HUES6 (cell line): ENCODE results near the gene MED22.
"Not testable (repeated sequence)": the region's sequence is repeated elsewhere in the genome, so short reads cannot be mapped to it uniquely, and the experiment has no call there.

ENCODE experiments used
- H3K27ac ChIP-seq: 2 replicates; pipeline ENCODE4 v1.7.0; 2013; ENCODE audit warnings: low read depth, mild to moderate bottlenecking, low read length, inconsistent platforms
- H3K27me3 ChIP-seq: 2 replicates; pipeline ENCODE4 v1.6.1; 2013; ENCODE audit warnings: low read length; ENCODE audit not compliant: control insufficient read depth, insufficient read depth
- H3K36me3 ChIP-seq: 2 replicates; pipeline ENCODE4 v1.6.1; 2013; ENCODE audit warnings: low read length; ENCODE audit not compliant: control insufficient read depth, insufficient read depth
- H3K4me1 ChIP-seq: 2 replicates; pipeline ENCODE4 v1.6.1; 2013; ENCODE audit warnings: low read length; ENCODE audit not compliant: control insufficient read depth, insufficient read depth
- H3K4me3 ChIP-seq: 2 replicates; pipeline ENCODE4 v1.5.1; 2013; ENCODE audit warnings: low read depth, low read length
- H3K9ac ChIP-seq: one replicate; pipeline ENCODE4 v1.6.1; 2013; ENCODE audit warnings: mild to moderate bottlenecking, low read length
- H3K9me3 ChIP-seq: 2 replicates; pipeline ENCODE4 v1.6.1; 2013; ENCODE audit warnings: low read depth, low read length; ENCODE audit not compliant: control insufficient read depth, insufficient read depth

Gene MED22

DNA sequence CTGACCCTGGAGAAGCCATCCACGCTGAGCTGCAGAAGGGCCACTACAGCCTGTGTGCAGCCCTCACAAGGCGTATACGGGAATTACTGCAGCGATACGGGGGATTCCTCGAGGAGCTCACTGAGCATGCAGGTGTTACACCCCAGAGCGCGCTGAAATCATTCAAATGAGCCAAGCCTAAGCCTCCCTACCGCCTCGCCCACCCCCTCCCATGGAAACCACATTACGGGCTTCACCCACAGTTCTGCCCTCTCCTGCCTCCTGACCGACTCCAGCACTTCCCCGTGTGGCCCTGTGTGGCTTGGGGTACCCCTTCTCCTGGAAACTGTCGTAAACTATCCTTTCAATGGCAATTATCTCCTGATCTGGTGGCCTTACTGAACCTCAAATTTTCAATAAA, 25.2 kb downstream of the MED22 start:
- Histone ChIP-seq H3K4me1 (no peaks in the 10 kb centered on the region), H3K27me3 (no peaks in the 10 kb centered on the region), H3K9me3 (peaks cover 14% of the 10 kb centered on the region), H3K27ac (no peak overlapping the region), H3K4me3 (no peak overlapping the region), H3K36me3 (no peaks in the 10 kb centered on the region), H3K9ac (no peak overlapping the region)

DNA sequence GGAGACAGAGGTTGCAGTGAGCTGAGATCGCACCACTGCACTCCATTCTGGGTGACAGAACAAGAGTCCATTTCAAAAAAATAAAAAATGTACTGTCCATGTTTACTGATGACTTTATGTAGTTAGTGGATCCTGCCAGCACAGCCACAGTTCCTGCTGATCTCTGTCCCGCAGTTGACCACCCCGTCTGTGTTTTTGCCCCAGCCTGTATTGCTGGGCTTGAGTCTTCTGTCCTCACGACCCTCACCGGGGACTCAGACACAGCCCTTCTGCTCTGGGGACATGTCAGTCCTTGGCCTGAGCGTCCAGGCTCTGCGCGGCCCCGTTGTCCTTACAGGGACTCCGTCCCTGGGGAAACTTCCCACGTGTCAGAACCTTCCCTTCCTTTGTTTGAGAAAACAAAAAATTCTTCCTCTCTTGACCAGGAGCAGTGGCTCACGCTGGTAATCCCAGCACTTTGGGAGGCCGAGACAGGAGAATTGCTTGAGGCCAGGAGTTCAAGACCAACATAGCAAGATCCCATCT, 26.5 kb downstream of the MED22 start:
- Histone ChIP-seq H3K27ac (no peak overlapping the region), H3K9me3 (peaks cover 14% of the 10 kb centered on the region)

DNA sequence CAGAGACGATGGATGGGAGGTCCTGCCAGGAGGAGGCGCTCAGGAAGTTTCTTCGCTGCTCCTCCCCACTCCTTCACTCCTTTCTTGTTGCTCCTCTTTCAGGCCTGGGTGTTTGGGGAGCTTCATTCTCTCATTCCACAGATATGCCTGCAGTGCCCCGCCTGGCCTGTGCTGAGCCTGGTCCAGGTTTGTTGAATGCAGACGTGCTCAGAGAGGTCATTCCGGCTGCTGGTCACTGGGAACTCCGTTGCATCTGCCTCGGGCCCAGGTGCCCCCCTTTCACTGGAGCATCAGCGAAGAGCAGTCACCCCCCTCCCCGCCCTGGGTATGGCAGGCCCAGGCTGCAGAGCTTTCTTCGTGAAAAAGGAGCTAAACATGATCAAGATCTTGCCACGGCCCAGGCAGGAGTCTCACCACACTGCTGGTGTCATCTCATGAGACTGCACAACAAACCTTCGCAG, 27.5 kb downstream of the MED22 start:
- peaks cover 14% of the 10 kb centered on the region for H3K9me3 ChIP-seq
- H3K27me3 ChIP-seq = no peaks in the 10 kb centered on the region
- no peak overlapping the region for H3K4me3 ChIP-seq
- no peaks in the 10 kb centered on the region for H3K4me1 ChIP-seq
- H3K36me3 ChIP-seq = no peaks in the 10 kb centered on the region
- no peak overlapping the region for H3K9ac ChIP-seq
- no peak overlapping the region for H3K27ac ChIP-seq

More for the DNA sequence above, 26.5 kb downstream of the MED22 start:
- H3K9ac ChIP-seq = no peak overlapping the region
- no peaks in the 10 kb centered on the region for H3K27me3 ChIP-seq
- H3K4me3 ChIP-seq = no peak overlapping the region
- no peaks in the 10 kb centered on the region for H3K4me1 ChIP-seq
- H3K36me3 ChIP-seq = no peaks in the 10 kb centered on the region

DNA sequence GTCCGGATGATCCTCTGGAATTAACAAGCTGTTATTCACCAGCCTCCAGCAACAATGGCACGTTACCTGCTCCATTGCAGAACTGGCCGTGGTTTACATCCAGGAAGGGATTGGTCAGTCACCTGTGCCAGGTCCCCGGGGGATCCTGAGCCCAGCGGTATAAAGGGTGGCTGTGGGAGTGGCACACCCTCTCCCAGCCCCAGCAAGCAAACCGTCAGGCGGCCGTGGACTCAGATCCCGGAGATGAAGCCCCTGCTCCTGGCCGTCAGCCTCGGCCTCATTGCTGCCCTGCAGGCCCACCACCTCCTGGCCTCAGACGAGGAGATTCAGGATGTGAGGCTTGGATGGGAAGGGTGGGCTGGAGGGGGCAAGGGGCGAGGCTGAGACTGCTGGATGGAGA, 30.4 kb downstream of the MED22 start:
- not testable (repeated sequence) for H3K27ac ChIP-seq, H3K4me3 ChIP-seq, H3K9me3 ChIP-seq, H3K9ac ChIP-seq, H3K4me1 ChIP-seq, H3K27me3 ChIP-seq, H3K36me3 ChIP-seq

DNA sequence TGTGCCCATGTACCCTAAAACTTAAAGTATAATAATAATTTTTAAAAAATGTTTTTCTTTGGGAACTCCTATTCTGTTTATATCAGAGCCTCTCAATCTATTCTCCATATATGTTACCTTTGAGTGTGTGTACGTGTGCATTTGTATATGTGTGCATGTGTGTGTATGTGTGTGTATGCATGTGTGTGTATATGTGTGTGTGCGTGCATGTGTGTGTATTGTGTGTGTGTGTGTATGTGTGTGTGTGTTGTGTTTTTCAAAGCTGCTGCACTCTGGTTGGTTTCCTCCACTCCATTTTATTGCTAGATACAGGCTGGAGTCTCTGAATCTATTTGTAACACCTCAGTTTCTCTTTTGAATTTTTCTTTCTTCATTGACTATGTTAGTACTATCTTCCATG, 31.9 kb downstream of the MED22 start:
- Histone ChIP-seq H3K9me3 (no peaks in the 10 kb centered on the region), H3K27me3 (no peaks in the 10 kb centered on the region), H3K4me3 (no peak overlapping the region), H3K4me1 (no peaks in the 10 kb centered on the region), H3K9ac (no peak overlapping the region), H3K27ac (no peak overlapping the region), H3K36me3 (no peaks in the 10 kb centered on the region)

DNA sequence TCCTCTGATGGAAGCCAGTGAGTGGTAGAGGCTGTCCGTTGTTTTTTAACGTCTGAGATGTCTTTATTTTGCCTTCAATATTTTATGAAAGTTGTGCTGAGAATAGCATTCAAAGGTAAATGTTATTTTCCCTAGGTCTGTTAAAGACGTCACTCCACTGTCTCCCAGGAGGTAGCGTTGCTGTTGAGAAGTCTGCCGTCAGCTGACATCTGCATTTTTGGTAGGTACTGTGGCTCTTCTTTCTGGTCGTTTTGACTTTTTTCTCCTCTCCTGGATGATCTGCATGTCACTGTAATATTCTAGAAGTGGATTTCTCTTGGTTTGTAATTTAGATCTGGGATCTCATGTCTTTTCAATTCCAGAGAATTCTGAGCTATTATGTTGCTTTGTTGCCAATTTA, 38.3 kb downstream of the MED22 start:
- H3K4me1 ChIP-seq = no peaks in the 10 kb centered on the region
- no peak overlapping the region for H3K27ac ChIP-seq
- peaks cover 7% of the 10 kb centered on the region for H3K9me3 ChIP-seq
- no peak overlapping the region for H3K4me3 ChIP-seq
- H3K9ac ChIP-seq = no peak overlapping the region
- H3K27me3 ChIP-seq = no peaks in the 10 kb centered on the region; the same call in 1 of the 2 replicates
- no peaks in the 10 kb centered on the region for H3K36me3 ChIP-seq

DNA sequence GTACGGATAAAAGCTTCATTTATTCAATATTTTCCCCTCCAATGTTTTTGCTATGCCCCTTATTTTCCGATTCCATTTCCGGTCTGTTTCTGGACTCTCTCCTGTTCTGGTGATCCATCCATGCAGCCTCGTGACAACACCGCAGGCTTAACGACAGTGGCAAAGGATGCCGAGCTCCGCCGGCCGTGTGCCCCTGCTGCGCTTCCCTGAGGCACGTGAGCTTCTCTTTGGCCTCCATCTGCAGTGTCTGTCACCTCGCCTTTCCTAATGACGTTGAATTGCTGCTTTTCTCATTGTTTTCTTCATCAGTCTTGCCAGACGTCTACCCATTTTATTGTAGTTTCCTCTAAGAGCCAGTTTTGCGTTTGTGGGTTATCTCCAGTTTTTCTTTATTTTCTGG, 40.6 kb downstream of the MED22 start:
- no peak overlapping the region for H3K9ac ChIP-seq
- no peak overlapping the region for H3K27ac ChIP-seq
- H3K4me1 ChIP-seq = no peaks in the 10 kb centered on the region
- H3K36me3 ChIP-seq = no peaks in the 10 kb centered on the region
- H3K4me3 ChIP-seq = no peak overlapping the region
- H3K9me3 ChIP-seq = peaks cover 7% of the 10 kb centered on the region
- H3K27me3 ChIP-seq = no peaks in the 10 kb centered on the region; the same call in 1 of the 2 replicates

DNA sequence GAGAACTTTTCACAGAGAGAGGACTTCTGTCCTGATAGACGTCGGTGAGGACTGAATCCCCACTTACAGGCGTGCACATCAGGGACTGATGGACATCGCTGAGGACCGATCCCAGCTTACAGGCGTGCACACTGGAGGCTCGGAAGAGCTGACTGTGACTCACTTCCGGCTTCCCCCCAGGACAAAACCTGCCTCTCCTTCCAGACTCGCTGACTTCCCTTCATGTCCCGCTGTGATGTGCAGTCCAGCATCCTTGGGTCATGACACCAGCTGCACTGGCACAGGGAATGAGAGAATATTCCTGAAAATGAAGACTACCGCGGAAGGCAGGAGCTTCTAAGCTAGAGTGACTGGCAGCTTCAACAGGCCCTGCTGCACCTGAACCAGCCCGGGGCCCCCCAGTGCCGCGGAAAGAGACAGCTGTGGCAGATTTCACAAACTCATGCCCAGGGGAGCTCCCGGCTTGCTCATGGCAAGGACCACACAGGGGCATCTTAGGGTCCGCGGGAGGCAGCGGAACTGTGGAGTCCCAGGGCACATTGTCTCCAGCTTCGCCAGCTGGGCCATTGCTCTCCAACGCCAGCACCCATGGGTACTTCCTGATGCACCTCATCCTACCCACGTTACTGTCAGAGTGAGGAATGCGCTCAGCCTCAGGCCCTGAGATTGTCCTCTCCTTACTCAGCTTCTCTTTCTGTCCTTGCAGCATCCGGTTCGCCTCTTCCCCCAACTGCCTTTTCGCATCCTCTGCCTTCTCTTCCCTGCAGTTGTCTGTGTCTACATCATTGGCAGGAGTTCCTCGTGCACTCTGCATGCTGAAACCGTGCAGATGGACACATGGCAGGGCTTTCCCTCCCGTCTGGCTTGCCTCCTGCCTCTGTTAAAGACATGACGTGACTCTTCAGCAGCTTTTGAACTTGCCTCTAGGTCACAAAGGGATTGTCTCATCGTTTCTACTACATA, 41.4 kb downstream of the MED22 start:
- H3K9ac ChIP-seq = no peak overlapping the region
- no peak overlapping the region for H3K27ac ChIP-seq
- H3K4me1 ChIP-seq = no peaks in the 10 kb centered on the region
- H3K36me3 ChIP-seq = no peaks in the 10 kb centered on the region
- peaks cover 7% of the 10 kb centered on the region for H3K9me3 ChIP-seq
- H3K4me3 ChIP-seq = no peak overlapping the region
- no peaks in the 10 kb centered on the region; the same call in 1 of the 2 replicates for H3K27me3 ChIP-seq

DNA sequence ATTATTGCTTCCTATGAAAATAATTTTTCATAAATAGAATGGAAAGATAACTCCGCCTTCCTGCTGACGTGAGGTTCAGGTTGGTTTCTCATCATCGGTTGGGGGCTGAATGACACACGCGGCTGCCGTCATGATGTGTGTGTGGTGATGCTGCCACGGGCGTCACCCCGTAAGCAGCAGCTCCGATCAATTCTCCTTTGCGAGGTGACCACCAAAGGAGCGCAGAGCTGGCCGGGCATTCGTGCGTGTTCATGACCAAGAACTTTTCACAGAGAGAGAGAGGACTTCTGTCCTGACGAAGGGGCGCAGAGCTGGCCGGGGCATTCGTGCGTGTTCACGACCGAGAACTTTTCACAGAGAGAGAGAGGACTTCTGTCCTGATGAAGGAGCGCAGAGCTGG, 42.2 kb downstream of the MED22 start:
- Histone ChIP-seq H3K27me3 (no peaks in the 10 kb centered on the region; the same call in 1 of the 2 replicates), H3K4me1 (no peaks in the 10 kb centered on the region), H3K36me3 (no peaks in the 10 kb centered on the region), H3K4me3 (no peak overlapping the region), H3K27ac (no peak overlapping the region), H3K9me3 (peaks cover 7% of the 10 kb centered on the region), H3K9ac (no peak overlapping the region)

DNA sequence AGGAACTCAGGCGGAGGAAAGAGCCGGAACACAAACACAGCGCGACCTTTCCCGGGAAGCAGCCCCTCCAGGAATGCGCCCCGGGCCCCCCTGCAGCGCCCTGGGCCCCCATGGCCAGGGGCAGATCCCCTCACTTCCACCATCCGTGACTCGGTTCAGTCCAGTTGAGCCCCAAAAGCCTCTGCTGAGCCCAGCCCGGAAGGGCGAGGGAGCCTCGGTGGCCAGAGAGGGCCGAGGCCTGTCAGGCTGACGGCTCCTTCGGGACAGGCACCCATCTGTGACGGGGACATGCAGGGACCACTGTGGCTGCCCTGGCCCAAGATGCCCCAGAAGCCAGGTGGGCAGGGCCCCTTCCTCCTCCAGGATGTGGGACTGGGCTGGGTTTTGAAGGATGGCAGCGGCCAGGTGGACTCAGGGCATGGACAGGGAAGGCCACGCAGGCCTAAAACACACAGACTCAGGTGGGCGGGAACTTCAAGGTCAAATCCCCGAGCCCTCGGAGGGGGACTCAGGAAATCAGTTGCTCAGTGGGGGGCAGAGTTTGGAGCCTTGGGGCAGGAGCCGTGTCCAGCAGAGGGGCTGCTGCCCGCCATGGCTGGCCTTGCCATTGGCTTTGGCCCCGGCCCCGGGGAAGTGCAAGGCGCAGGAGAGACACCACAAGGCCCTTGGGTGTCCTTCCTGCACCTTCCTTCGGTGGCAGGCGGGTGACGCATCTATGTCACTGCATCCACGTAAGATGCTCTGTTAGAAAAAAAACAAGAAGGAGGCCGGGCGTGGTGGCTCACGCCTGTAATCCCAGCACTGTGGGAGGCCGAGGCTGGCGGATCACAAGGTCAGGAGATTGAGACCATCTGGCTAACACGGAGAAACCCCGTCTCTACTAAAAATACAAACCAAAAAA, 43.2 kb downstream of the MED22 start:
- Histone ChIP-seq H3K9ac (no peak overlapping the region), H3K27me3 (no peaks in the 10 kb centered on the region; the same call in none of the 2 replicates), H3K4me3 (no peak overlapping the region), H3K36me3 (no peaks in the 10 kb centered on the region), H3K4me1 (no peaks in the 10 kb centered on the region), H3K9me3 (peaks cover 5% of the 10 kb centered on the region), H3K27ac (no peak overlapping the region)
